T-helper 2 cell (primary cell): ENCODE results near the gene AGPAT3.

ENCODE experiments used
- DNase-seq, 5 experiments: peaks; one replicate each; pipeline versions ENCODE4 v3.0.0 to v3.0.0-alpha.2; 2012 to 2022

The AGPAT3 gene

GRCh38 chr21:43938751-43939442 is 73.9 kb downstream of the AGPAT3 start:
- DNase-seq = peak; percentile 71 to 87 (median 84)

DNA sequence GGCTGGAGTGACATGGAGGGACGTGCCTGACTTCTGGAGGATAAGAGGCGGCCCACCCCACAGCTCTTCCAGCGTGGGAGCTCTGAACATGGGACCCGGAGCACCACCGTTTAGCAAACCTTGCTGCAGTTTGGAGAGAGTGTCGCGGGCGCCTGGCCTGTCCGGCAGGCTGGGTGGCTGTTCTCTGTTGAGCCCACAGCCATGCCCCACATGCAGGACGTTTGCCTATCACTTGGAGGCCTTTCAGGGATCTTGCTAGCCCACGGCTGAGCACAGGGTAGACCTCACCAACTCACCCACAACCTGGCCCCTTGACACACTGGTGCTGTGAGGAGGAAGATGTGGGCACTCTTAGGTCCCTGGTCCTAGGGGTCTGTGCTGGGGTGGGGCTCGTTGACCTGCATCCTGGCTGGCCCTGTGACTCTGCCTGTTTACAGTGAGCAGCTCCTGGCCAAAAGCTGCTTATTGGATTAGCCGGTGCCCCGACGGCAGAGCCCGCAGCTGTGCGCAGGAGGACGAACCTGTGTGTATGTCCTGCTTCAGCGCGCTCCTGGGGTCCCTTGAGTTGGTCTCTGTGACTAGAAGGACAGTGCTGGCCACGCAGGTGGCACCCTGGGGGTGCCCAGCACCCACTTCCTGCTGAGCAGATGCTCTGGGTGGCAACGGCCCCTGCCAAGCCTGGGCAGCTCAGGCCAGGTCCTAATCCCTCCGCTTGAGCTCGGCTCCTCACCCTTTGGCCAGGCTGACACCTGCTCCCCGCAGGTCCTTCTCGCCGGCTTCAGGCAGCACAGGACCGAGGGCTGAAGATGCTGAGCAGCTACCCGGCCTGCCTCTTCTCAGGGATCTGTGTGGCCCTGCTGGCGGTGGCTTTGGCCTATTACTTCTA is 74.7 kb downstream of the AGPAT3 start:
- DNase-seq = no peak

GRCh38 chr21:43940329-43941050 is 75.5 kb downstream of the AGPAT3 start:
- DNase-seq = no peak

- DNase-seq = no peak
Observed at GRCh38 chr21:43942201-43942600, 77.2 kb downstream of the AGPAT3 start.

DNA sequence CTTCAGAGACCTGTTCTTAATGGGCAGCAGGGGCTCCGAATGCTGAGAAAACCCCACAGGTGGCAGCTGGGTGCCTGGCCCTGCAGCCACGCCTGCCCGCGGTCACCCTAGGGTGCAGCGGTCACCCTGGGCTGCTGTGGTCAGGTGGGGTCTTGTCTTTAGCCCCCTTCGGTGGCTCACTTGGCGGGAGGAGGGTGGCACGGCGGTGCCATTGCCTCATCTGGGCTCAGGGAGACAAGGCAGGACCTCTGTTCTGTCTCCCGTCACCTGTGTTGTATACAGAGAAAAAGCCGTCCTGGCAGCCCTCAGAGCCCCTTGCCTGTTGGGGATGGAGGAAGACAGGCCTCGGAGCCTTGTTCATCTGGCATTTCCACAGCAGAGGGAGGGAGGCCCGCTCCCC is 77.6 kb downstream of the AGPAT3 start:
- no peak for DNase-seq

DNA sequence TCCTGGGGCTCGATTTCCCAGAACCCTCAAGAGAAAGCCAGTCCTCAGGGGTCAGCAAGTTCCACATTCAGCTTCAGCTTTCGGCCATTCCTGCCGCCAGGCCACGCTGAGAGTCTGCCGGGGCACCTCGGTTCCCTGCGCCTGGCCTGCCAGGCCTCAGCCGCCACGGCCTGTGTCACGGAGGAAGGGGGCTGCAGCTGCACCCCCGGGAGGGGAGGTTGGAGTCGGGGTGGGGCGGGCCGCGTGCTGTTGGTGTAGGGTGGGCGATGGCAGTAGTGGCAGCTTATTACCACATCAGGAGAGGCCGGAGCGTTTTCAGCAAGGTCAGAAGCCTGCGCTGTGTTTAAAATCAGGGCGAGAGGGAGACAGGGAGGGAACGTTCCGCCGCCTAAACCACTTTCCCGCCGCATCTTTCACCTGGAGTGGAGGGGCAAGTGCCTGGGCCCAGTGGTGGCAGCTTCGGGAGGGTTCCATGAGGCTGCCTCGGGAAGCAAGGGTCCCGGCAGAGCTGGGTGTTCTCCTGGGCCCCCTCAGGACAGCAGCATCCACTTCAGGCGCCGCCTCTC is 78.6 kb downstream of the AGPAT3 start:
- DNase-seq = no peak

GRCh38 chr21:43944078-43944633 is 79.1 kb downstream of the AGPAT3 start:
- no peak for DNase-seq

DNA sequence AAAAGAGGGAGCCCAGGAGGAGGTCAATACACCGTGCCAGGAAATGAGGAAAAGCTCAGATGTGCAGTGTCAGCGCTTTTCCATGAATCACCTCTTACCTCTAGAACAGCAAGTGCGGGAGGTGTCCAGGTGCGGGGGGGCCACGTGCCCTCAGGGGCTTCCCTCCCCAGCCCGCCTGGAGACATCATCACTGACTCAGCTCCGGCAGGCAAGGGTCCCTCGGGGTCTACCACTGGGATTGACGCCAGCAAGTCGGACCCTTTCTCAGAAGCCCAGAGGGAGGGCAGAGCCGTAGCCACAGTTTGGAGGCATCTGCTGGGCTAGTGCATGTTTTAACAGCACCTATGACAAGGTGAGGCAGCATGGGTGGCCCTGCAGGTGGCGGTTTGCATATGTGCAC is 79.7 kb downstream of the AGPAT3 start:
- DNase-seq = no peak

DNA sequence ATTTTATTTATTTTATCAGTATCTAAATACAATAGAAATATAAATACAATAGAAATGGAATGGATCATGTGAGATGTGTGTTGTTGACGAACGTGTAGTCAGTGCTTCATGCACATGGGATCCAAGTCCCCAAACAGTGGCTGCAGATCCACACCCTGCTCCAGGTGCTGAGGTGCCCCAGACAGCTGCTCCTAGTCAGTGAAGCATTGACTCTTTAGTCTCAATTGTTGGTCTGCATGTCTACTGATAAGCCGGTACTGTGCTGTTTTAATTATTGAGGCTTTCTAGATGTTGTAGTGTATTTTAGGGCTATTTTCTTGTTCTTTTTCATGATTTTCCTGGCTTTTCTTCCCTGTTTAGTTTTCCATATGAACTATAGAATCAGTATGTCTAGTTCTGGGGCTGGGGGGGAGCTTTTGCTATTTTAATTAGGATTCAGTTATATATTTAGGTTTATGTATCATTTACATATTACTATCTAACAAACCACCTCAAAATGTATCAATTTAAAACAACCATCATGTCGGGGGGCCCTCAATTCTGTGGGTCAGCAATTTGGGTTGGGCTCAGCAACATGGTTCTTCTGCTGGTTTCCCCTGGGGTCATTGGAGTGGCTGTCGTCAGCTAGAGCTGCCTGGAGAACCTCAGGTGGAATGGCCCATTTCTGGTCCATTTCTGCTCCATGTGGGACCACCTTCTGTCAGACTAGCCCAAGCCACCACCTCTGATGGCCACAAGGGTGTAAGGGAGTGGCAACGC is 83.9 kb downstream of the AGPAT3 start:
- DNase-seq = no peak

GRCh38 chr21:43949499-43950208 is 84.6 kb downstream of the AGPAT3 start:
- DNase-seq = peak in 1 of 5 experiments; percentile 73

- DNase-seq = no peak
Observed at GRCh38 chr21:43950481-43950880, 85.5 kb downstream of the AGPAT3 start.

DNA sequence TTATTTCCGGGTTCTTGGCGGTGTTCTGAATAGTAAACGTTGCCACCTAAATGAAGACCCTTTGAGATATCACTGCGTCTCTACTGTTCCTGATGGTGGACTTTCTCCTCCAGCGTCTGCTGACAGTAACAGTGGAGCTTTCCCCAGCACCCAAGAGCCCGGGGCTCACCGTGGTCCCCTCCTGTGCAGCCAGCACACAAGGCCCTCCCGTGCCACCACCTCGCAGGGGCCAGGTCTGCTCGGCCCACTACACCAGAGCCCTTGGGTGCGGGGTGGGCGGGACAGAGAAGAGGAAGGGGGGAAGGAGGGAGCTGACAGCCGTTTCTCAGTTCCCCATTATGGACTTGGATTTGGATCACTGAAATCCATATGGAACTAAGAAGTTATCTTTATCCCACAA is 85.9 kb downstream of the AGPAT3 start:
- no peak for DNase-seq

DNA sequence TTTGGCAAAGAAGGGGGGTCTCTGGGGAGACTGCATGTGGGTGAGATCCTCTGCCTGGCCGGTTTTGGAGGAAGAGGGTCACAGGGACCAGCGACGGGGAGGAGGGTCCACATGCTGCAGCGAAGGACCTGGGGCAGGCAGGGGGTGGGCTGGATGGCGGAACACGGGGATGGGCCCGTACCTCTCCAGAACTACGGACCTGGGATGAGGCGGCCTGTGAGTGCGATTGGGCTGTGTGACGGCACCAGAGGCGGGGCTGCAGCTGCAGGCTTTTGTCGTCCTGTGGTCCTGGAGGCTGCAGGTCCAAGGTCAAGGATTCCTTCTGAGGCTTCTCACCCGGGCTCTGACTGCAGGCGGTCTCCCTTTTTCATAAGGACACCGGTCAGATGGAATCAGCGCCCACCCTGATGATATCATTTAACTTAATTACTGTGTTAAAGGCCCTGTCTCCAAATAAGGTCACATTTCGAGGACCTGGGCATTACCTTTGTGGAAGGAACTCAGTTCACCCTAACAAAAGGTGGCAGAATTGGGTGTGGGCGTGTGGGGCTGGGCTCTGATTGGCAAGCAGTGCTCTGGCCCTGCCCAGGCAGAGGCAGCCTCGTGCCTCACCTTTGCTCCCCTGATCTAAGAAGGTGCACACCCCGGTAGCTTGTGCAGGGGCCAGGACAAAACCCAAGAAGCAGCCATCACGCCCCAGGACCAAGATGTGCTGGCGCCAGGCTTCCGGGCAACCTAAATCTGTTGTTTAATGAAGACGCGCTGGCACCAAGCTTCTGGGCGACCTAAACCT is 87.1 kb downstream of the AGPAT3 start:
- no peak for DNase-seq

DNA sequence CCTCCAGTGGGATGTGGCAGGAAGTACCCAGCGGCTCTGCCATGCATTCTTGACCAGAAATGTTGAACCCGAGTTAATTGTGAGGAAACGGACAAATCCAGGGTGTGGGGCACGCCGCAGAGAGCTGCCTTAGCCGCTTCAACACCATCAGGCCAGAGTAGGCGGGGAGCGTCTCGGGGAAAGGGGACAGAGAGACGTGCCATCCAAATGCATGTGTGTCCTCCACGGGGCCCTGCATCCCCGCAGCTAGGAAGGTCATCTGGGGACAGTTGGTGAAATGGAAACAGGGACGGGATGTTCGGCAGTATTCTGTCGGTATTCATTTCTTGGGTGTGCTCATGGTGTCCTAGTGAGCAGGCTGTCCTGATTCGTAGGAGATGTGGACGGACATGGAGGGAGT is 88.0 kb downstream of the AGPAT3 start:
- no peak for DNase-seq

DNA sequence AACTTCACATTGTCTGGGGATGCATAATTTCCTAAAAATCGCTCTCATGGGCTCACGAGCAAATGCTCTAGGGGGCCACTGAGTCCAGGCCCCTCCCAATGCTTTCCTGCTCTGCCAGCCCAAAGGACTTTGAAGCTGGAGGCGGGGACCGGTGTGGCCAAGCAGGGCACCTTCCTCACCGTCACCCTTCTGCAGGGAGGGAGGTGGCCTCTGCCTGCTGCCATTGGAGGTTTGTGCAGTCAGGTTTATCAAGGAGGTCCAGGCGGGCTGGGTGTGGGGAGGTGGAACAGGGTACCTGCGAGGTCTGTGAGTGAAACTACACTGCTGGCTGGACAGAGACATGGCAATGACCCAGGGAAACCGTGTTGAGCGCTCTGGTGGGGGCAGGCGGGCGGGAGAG is 89.0 kb downstream of the AGPAT3 start:
- DNase-seq = no peak

- DNase-seq = no peak
Observed at GRCh38 chr21:43954896-43955295, 89.9 kb downstream of the AGPAT3 start.

GRCh38 chr21:43956019-43956669 is 91.1 kb downstream of the AGPAT3 start:
- DNase-seq = no peak

DNA sequence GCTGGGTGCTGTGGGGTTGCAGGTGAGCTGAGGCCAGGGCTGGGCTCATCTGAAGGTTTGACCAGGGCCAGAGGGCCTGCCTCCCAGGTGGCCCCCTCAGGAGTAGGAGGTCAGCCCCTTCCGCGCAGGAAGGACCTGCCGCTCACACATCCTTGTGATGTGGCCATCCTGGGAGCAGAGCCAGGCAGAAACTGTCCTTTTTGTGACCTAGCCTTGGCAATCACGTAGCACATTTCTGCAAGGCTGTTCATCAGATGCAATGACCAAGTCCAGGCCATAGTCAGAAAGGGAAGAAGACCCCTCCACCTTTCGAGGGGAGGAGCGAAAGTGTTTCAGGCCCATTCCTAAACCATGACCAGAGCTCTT is 91.6 kb downstream of the AGPAT3 start:
- DNase-seq = no peak

- DNase-seq = no peak
Observed at GRCh38 chr21:43957128-43957571, 92.1 kb downstream of the AGPAT3 start.
